OCI-LY7 (cell line): ENCODE results near the gene ANP32E. TPM values are rescaled to one million over a fixed set of nuclear protein-coding genes. Genes with fewer than 3 reads are reported as not detected.
"Not testable (repeated sequence)": the region's sequence is repeated elsewhere in the genome, so short reads cannot be mapped to it uniquely, and the experiment has no call there.

Experiments used
- BruUV-seq: library from RNA; stranded (reverse); fragments of 400-500 nt; replicated peaks from 2 replicates; lab custom pipeline; 2021; lab: Mats Ljungman, UMichigan
- CTCF ChIA-PET: fragments of 300-600 bp; sonication (Branson Sonifier 250); formaldehyde crosslinking; loops from one replicate; lab custom pipeline; 2022; ENCODE audit warnings: antibody characterized with exemption; ENCODE audit not compliant: unreplicated experiment; lab: Charles Lee
- POLR2A ChIA-PET: fragments of 300-600 bp; sonication (Branson Sonifier 250); formaldehyde crosslinking; loops from one replicate; lab custom pipeline; 2022; ENCODE audit warnings: antibody characterized with exemption; lab: Charles Lee
- DNase-seq: peaks from one replicate; pipeline ENCODE4 v3.0.0-alpha.2; 2015; ENCODE audit warnings: low spot score
- H2AFZ ChIP-seq: fragments of 200-600 bp; sonication (generic), shearing (Covaris generic); 2 replicates; pipeline ENCODE4 v1.6.1; 2014; ENCODE audit warnings: mild to moderate bottlenecking, antibody characterized with exemption, low read length, moderate library complexity
- H3K27ac ChIP-seq: fragments of 200-600 bp; sonication (generic); 2 replicates; pipeline ENCODE4 v1.5.1; 2014; ENCODE audit warnings: mixed run types, low read depth, mild to moderate bottlenecking, moderate library complexity, low read length, inconsistent platforms; ENCODE audit not compliant: poor library complexity, severe bottlenecking
- H3K36me3 ChIP-seq: fragments of 200-600 bp; sonication (generic); 2 replicates; pipeline ENCODE4 v1.6.1; 2014; ENCODE audit warnings: mild to moderate bottlenecking, antibody characterized with exemption, low read length, moderate library complexity, mixed read lengths; ENCODE audit not compliant: insufficient read depth
- H3K4me1 ChIP-seq: fragments of 200-600 bp; sonication (generic); 2 replicates; pipeline ENCODE4 v1.5.1; 2014; ENCODE audit warnings: mild to moderate bottlenecking, low read length; ENCODE audit not compliant: insufficient read depth, poor library complexity, severe bottlenecking
- H3K4me2 ChIP-seq: fragments of 200-600 bp; sonication (generic); 2 replicates; pipeline ENCODE4 v1.6.1; 2014; ENCODE audit warnings: mild to moderate bottlenecking, low read length
- H3K4me3 ChIP-seq: fragments of 200-600 bp; sonication (generic); 2 replicates; pipeline ENCODE4 v1.5.1; 2014; ENCODE audit warnings: mild to moderate bottlenecking, low read depth, low read length; ENCODE audit not compliant: poor library complexity, severe bottlenecking
- H3K79me2 ChIP-seq: fragments of 200-600 bp; sonication (generic); 2 replicates; pipeline ENCODE4 v1.6.1; 2016; ENCODE audit warnings: low read depth, mild to moderate bottlenecking, low read length, moderate library complexity, mixed read lengths; ENCODE audit not compliant: insufficient read depth
- H3K9me2 ChIP-seq: fragments of 200-600 bp; sonication (generic); 2 replicates; pipeline ENCODE4 v1.6.1; 2016; ENCODE audit warnings: mild to moderate bottlenecking, low read length, mixed read lengths; ENCODE audit not compliant: insufficient read depth
- H3K9me3 ChIP-seq: fragments of 200-600 bp; sonication (generic); 2 replicates; pipeline ENCODE4 v1.6.1; 2014; ENCODE audit warnings: mild to moderate bottlenecking, mixed run types, low read length, mixed read lengths
- H4K20me1 ChIP-seq: fragments of 200-600 bp; sonication (generic); 2 replicates; pipeline ENCODE4 v1.6.1; 2014; ENCODE audit warnings: mild to moderate bottlenecking, antibody characterized with exemption, low read length, moderate library complexity, mixed read lengths; ENCODE audit not compliant: insufficient read depth
- CTCF ChIP-seq: fragments of 200-600 bp; sonication (generic); conservative IDR thresholded peaks from 2 replicates; pipeline ENCODE4 v1.5.1; 2014; ENCODE audit warnings: mild to moderate bottlenecking, antibody characterized with exemption, low read length, moderate library complexity, mixed read lengths
- EZH2phosphoT487 ChIP-seq: fragments of 200-600 bp; sonication (generic); IDR thresholded peaks from 2 replicates; pipeline ENCODE4 v1.6.1; 2018; ENCODE audit warnings: low read depth, borderline replicate concordance, mild to moderate bottlenecking, mixed run types, antibody characterized with exemption, low read length, moderate library complexity, mixed read lengths
- intact Hi-C: fragments of 100-400 bp; cut with micrococcal nuclease; formaldehyde crosslinking; loops from one replicate; pipeline ENCODE4 v1.10.0; 2022; ENCODE audit not compliant: unreplicated experiment
- total RNA-seq, 2 experiments: library from RNA; depleted of rRNA in 1 of 2; stranded (reverse); fragments of >200 nt in 1 of 2; shearing (Covaris generic) in 1 of 2; gene quantifications; 2 replicates each; pipeline ENCODE4 v1.2.3, GENCODE V29; 2014 to 2022

The ANP32E gene
- total RNA-seq, 2 experiments from 2014 or later: 52.8 to 152 TPM

GRCh38 chr1:150224983-150225382 lies 10.9 kb downstream of the ANP32E start:
- Histone ChIP-seq H3K36me3 (peaks cover 88% of the 10 kb centered on the region), H2AFZ (no peak overlapping the region), H3K27ac (no peak overlapping the region), H3K9me2 (no peaks in the 10 kb centered on the region), H3K4me3 (no peak overlapping the region), H4K20me1 (no peaks in the 10 kb centered on the region), H3K9me3 (no peaks in the 10 kb centered on the region; the same call in 1 of the 2 replicates), H3K4me1 (peaks cover 4% of the 10 kb centered on the region), H3K4me2 (no peak overlapping the region), H3K79me2 (peaks cover 11% of the 10 kb centered on the region)
- intact Hi-C loops: no loop called here
- no TSS peak for BruUV-seq
- no peak for TF ChIP-seq CTCF
- DNase-seq: no peak
- CTCF ChIA-PET: no interaction called here
- POLR2A ChIA-PET: interaction anchor here (1.2 kb wide), 1 partner anchor 8 kb away, joined by 4 read pairs; no protein-coding TSS in a partner anchor

GRCh38 chr1:150221552-150221951 lies 14.4 kb downstream of the ANP32E start:
- no peak overlapping the region for H3K27ac ChIP-seq
- no peaks in the 10 kb centered on the region for H4K20me1 ChIP-seq
- H3K79me2 ChIP-seq: no peaks in the 10 kb centered on the region; the same call in 1 of the 2 replicates
- no peak overlapping the region for H3K4me3 ChIP-seq
- H3K9me2 ChIP-seq: no peaks in the 10 kb centered on the region
- H3K9me3 ChIP-seq: no peaks in the 10 kb centered on the region
- peak; percentile 38 for DNase-seq
- intact Hi-C loops: no loop called here
- POLR2A ChIA-PET: no interaction called here
- H3K36me3 ChIP-seq: peaks cover 82% of the 10 kb centered on the region
- H3K4me1 ChIP-seq: peaks cover 4% of the 10 kb centered on the region
- no peak overlapping the region for H3K4me2 ChIP-seq
- no peak overlapping the region for H2AFZ ChIP-seq
- no TSS peak for BruUV-seq
- TF ChIP-seq EZH2phosphoT487: no peak
- peak; percentile 67 for TF ChIP-seq CTCF
- CTCF ChIA-PET: no interaction called here

- H3K9me3 ChIP-seq, H3K9me2 ChIP-seq, H2AFZ ChIP-seq, H3K79me2 ChIP-seq, BruUV-seq, H3K4me2 ChIP-seq, H3K4me3 ChIP-seq, H3K27ac ChIP-seq, intact Hi-C loops, H4K20me1 ChIP-seq, DNase-seq: not testable (repeated sequence)
- ChIA-PET CTCF (interaction anchor here (0.6 kb wide), 1 partner anchor 148 kb away, joined by 3 read pairs; the partner anchor contains the start of gene RPRD2), POLR2A (interaction anchor here (0.6 kb wide), 1 partner anchor 22 kb away, joined by 3 read pairs; no protein-coding TSS in a partner anchor)
- Histone ChIP-seq H3K4me1 (peaks cover 15% of the 10 kb centered on the region), H3K36me3 (peaks cover 37% of the 10 kb centered on the region)
Measured at GRCh38 chr1:150215855-150216254, 20.1 kb downstream of the ANP32E start.
